Hepatocyte (in vitro differentiated cells): Measurements from ENCODE around the gene GNG12.

ENCODE experiments used
- EZH2phosphoT487 ChIP-seq: fragments of 200-600 bp; sonication (generic); IDR thresholded peaks from one replicate; pipeline ENCODE4 v1.6.1; 2018; ENCODE audit warnings: antibody characterized with exemption, mild to moderate bottlenecking, low read depth, moderate library complexity; ENCODE audit not compliant: unreplicated experiment, severe bottlenecking
- TF ChIP-seq, protein P1 (sequence below): fragments of 200-600 bp; sonication (generic); IDR thresholded peaks from 2 replicates; pipeline ENCODE4 v1.5.1; 2016; ENCODE audit warnings: antibody characterized with exemption, mild to moderate bottlenecking; ENCODE audit not compliant: poor library complexity

DNA sequence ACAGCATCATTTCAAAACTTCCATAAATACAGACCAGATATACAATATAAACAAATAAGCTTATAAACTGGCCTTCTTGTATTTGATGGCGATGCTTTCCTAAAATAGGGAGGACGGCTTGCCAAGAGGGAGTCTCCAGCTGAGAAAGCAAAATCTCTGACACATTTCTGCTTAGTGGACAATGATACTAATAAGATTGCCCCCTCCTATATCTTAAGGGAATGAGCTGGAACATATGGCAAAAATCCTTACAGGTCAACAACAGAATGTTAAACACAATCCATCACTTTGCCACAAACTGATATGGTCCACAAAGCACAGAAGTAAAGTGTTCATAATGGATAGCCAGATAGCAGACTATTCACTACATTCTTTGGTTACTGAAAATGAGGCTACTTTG is 155.3 kb downstream of the GNG12 start:
- TF ChIP-seq, protein P1, sequence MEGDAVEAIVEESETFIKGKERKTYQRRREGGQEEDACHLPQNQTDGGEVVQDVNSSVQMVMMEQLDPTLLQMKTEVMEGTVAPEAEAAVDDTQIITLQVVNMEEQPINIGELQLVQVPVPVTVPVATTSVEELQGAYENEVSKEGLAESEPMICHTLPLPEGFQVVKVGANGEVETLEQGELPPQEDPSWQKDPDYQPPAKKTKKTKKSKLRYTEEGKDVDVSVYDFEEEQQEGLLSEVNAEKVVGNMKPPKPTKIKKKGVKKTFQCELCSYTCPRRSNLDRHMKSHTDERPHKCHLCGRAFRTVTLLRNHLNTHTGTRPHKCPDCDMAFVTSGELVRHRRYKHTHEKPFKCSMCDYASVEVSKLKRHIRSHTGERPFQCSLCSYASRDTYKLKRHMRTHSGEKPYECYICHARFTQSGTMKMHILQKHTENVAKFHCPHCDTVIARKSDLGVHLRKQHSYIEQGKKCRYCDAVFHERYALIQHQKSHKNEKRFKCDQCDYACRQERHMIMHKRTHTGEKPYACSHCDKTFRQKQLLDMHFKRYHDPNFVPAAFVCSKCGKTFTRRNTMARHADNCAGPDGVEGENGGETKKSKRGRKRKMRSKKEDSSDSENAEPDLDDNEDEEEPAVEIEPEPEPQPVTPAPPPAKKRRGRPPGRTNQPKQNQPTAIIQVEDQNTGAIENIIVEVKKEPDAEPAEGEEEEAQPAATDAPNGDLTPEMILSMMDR = no peak
- TF ChIP-seq EZH2phosphoT487 = no peak
